Glutamatergic neuron (in vitro differentiated cells): ENCODE measurements around the gene AOC3. TPM values are rescaled to one million over a fixed set of nuclear protein-coding genes. Genes with fewer than 3 reads are reported as not detected.

Source experiments
- DNase-seq: peaks from one replicate; pipeline ENCODE4 v3.0.0; 2022
- H3K27ac Mint-ChIP-seq: one replicate; pipeline ENCODE4 v1.8.0; 2020; ENCODE audit warnings: mild to moderate bottlenecking, mixed read lengths, inconsistent platforms; ENCODE audit not compliant: unreplicated experiment
- H3K27me3 Mint-ChIP-seq: one replicate; pipeline ENCODE4 v1.8.0; 2020; ENCODE audit warnings: mild to moderate bottlenecking, moderate library complexity, mixed read lengths, inconsistent platforms; ENCODE audit not compliant: unreplicated experiment
- H3K36me3 Mint-ChIP-seq: one replicate; pipeline ENCODE4 v1.8.0; 2020; ENCODE audit warnings: mild to moderate bottlenecking, mixed read lengths, inconsistent platforms; ENCODE audit not compliant: unreplicated experiment
- H3K4me1 Mint-ChIP-seq: one replicate; pipeline ENCODE4 v1.8.0; 2020; ENCODE audit warnings: mild to moderate bottlenecking, low read depth, mixed read lengths, inconsistent platforms; ENCODE audit not compliant: unreplicated experiment
- H3K4me3 Mint-ChIP-seq: one replicate; pipeline ENCODE4 v1.8.0; 2020; ENCODE audit warnings: mild to moderate bottlenecking, mixed read lengths, inconsistent platforms; ENCODE audit not compliant: unreplicated experiment
- H3K9me3 Mint-ChIP-seq: one replicate; pipeline ENCODE4 v1.8.0; 2020; ENCODE audit warnings: mild to moderate bottlenecking, moderate library complexity, mixed read lengths, inconsistent platforms; ENCODE audit not compliant: unreplicated experiment
- total RNA-seq: library from RNA; stranded (reverse); fragmentation: NEBNext Ultra II Directional; extraction: Animal tissue kit (Norgen Biotek cat#: 25700); gene quantifications from one replicate; pipeline ENCODE4 v1.2.1, GENCODE V29; 2021; ENCODE audit not compliant: unreplicated experiment
- TF ChIP-seq, protein P1 (sequence below): fragments of 200-600 bp; sonication (generic); IDR thresholded peaks from one replicate; pipeline ENCODE4 v1.5.0; 2021; ENCODE audit not compliant: partially characterized antibody, unreplicated experiment

The AOC3 gene
- total RNA-seq, 1 donor from 2014 or later = 2.0 TPM

- no peaks in the 10 kb centered on the region for H3K4me1 Mint-ChIP-seq
- no peak overlapping the region for H3K4me3 Mint-ChIP-seq
- TF ChIP-seq, protein P1, sequence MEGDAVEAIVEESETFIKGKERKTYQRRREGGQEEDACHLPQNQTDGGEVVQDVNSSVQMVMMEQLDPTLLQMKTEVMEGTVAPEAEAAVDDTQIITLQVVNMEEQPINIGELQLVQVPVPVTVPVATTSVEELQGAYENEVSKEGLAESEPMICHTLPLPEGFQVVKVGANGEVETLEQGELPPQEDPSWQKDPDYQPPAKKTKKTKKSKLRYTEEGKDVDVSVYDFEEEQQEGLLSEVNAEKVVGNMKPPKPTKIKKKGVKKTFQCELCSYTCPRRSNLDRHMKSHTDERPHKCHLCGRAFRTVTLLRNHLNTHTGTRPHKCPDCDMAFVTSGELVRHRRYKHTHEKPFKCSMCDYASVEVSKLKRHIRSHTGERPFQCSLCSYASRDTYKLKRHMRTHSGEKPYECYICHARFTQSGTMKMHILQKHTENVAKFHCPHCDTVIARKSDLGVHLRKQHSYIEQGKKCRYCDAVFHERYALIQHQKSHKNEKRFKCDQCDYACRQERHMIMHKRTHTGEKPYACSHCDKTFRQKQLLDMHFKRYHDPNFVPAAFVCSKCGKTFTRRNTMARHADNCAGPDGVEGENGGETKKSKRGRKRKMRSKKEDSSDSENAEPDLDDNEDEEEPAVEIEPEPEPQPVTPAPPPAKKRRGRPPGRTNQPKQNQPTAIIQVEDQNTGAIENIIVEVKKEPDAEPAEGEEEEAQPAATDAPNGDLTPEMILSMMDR = no peak
- H3K36me3 Mint-ChIP-seq = no peaks in the 10 kb centered on the region
- no peaks in the 10 kb centered on the region for H3K9me3 Mint-ChIP-seq
- H3K27ac Mint-ChIP-seq = no peak overlapping the region
- DNase-seq = no peak
- H3K27me3 Mint-ChIP-seq = peaks cover 2% of the 10 kb centered on the region
Observed at GRCh38 chr17:42877037-42877436, 26.0 kb downstream of the AOC3 start.

GRCh38 chr17:42878123-42878880 is 27.3 kb downstream of the AOC3 start:
- H3K36me3 Mint-ChIP-seq = no peaks in the 10 kb centered on the region
- no peak for DNase-seq
- TF ChIP-seq, protein P1 = no peak
- no peak overlapping the region for H3K4me3 Mint-ChIP-seq
- H3K27me3 Mint-ChIP-seq = peaks cover 5% of the 10 kb centered on the region
- no peaks in the 10 kb centered on the region for H3K4me1 Mint-ChIP-seq
- no peaks in the 10 kb centered on the region for H3K9me3 Mint-ChIP-seq
- no peak overlapping the region for H3K27ac Mint-ChIP-seq

GRCh38 chr17:42878924-42879595 is 28.1 kb downstream of the AOC3 start:
- TF ChIP-seq, protein P1 = no peak
- H3K36me3 Mint-ChIP-seq = no peaks in the 10 kb centered on the region
- H3K9me3 Mint-ChIP-seq = no peaks in the 10 kb centered on the region
- H3K4me3 Mint-ChIP-seq = no peak overlapping the region
- DNase-seq = no peak
- peaks cover 5% of the 10 kb centered on the region for H3K27me3 Mint-ChIP-seq
- no peaks in the 10 kb centered on the region for H3K4me1 Mint-ChIP-seq
- no peak overlapping the region for H3K27ac Mint-ChIP-seq

GRCh38 chr17:42879596-42879985 is 28.6 kb downstream of the AOC3 start:
- Mint-ChIP-seq H3K36me3 (no peaks in the 10 kb centered on the region), H3K27ac (no peak overlapping the region)
- no peak for DNase-seq

More at GRCh38 chr17:42879596-42879985, 28.6 kb downstream of the AOC3 start:
- TF ChIP-seq, protein P1 = no peak
- H3K9me3 Mint-ChIP-seq = no peaks in the 10 kb centered on the region
- H3K4me1 Mint-ChIP-seq = no peaks in the 10 kb centered on the region
- no peak overlapping the region for H3K4me3 Mint-ChIP-seq
- H3K27me3 Mint-ChIP-seq = peaks cover 5% of the 10 kb centered on the region
